SHP77 treated with DMSO at 0.1 percent for 48 hours (cell line): ENCODE measurements around the gene PAH.
"Not testable (repeated sequence)": the region's sequence is repeated elsewhere in the genome, so short reads cannot be mapped to it uniquely, and the experiment has no call there.

Experiments
- DNase-seq: peaks from one replicate; lab custom pipeline; 2025; lab: John Stamatoyannopoulos, UW

The PAH gene

DNA sequence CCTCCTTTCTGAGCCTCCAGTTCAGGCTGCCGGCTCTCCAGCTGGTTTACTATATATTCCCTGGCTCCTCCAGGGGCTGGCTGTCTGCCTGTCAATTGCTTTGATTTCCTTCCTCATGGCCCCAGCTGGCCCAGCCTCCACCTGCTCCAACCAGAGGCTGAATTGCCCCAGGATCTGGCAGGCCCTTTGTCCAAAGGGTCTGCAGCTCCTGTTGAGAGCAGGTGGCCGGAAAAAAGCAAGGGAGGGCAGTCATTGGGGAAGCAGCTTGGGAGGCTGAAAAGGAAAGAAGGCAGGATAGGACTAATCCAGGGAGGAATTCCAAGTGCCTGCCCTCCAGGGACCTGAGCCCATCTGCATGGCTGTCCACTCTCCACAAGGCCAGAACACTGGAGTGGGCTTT, 25.3 kb downstream of the PAH start:
- no peak for DNase-seq

DNA sequence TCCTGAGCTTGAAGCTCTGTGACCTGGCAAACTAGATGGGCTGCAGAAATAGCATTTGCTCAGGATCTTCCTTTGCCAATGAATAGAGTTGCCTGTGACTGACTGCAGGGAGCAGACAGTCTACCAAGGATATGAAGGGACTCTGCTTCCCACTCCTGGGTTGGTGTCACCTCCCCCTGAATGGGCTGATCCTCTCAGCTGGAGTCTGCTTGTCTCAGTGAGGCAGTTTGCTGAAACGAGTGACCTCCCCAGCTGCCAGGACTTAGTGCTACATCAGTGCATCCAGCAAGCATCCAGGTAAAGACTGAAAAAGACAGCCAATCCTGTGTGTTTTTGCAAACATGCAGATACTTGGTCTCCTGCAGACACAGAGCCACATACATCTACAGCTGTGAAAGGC, 28.5 kb downstream of the PAH start:
- no peak for DNase-seq

DNA sequence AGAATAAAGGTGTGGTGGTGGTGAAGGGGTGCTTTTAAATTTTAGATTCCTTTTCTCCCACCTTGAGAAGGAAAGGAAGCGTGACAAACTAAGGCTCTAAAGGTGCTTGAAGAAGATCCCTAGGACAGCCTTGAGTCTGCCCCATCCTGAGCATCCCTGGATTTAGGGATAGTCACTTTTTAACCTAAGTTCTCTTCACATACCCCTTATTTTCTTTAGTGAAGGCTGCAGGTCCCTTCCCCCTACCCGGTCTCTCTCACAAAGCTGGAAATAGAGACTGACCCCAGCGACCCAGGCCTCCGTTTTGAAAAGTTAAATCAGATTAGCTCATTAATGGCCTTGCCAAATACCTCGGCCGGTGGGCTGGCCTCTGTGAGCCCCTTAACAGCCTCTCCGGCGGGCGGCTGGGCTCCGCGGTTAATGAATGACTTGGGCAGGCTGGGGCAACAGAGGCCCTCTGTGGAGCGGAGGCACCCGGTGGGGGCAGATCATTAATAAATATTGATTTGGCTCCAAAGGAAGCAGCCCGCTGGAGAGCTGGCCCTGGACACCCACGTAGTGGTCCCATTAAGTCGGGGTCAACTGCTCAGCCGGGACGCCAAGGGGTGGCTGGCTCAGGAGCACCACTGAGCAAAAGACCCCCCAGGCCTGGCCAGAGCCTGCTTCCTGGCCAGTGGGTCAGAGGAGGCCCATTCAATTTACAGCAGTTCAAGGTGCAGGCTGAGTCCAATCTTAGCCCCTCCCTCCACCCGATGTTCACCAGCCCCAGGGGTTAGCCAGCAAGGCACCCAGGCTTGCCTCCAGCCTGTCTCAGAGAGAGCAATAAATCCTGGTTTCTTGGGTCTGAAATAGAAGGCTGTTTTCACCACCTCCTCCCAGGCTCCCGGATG, 31.8 kb downstream of the PAH start:
- no peak for DNase-seq

DNA sequence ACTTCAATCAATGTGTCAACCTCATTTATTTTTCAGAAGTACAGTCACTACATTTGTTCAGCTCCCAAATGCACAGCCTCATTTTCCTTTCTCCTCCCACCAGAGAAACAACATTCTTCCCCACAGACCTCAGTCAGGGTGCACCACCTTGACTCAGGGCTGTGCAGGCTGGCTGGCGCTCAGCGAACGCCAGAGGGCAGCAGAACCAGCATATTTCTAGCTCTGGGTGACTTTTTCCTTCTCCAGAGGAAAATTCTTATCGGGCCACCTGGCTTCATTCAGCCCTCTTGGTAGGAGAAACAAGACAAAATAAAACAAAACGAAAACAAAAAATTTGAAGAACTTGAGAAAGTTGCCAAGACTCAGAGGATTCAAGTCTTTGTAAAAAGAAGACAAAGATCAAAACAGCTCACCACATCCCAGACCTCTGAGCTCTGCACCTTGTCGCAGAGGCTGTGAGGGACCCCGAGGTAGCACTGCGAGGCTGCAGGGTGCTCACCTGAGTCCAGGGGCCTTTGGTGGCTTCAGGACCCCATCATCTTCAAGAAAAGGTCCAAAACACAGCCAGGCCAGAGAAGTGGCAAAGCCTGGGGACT, 33.7 kb downstream of the PAH start:
- DNase-seq = peak; percentile 32

DNA sequence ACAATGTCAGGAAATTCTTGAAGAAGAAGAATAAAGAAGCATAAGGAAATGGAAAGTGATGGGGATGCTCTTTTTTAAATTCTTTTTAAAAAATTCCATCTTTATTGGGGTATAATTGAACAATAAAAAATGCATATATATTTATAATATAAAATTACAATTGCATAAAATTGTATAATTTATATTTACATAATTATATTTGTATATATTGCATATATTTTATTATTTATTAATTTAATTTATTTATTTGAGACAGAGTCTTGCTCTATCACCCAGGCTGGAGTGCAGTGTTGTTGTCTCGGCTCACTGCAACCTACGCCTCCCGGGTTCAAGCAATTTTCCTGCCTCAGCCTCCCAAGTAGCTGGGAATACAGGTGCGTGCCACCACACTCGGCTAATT, 36.3 kb downstream of the PAH start:
- no peak for DNase-seq

DNA sequence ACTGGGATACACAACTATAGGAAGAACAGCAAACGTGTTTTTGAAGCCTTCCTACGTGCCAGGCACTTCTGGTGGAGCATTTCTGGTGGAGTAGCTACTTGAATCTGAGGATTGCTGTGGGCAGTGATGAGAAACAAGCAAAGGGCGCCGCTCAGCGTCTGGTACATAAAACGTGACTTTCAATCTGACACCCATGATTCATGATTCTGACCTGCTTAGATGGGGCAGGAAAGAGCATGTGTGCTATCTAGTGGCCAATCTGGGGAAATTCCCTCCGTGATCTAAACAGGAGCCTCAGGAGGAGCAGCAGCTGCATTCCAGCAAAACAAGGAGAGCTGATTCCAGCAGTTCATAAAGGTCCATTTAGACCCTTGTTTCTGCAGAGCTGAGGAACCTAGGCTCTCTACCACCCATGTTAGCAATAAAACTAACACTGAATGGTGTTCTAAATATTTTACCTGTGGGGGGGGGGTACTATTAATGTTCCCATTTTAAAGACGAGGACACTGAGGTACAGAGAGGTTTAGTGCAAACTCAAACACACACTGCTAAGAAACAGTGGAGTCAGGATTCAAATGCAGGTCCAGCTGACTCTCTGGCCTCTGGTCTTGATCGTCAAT, 37.8 kb downstream of the PAH start:
- peak; percentile 92 for DNase-seq

DNA sequence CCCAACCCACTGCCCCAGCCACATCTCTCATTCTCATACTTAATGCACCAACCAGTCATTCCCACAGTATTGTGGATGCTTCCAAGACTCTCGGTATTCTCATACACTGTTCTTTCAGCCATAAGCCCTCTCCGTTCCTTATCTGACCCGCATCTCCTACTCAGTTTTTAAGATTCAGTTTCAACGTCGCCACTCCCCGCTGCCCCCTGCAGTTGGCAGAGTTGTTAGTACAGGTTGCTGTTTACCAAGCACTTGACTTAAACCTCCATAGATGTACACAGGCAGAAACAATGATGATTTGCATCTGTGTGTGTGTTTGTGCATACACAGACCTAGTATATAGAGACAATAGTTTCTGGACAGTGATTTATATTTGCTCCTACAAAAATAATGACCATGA, 40.2 kb downstream of the PAH start:
- DNase-seq = no peak

DNA sequence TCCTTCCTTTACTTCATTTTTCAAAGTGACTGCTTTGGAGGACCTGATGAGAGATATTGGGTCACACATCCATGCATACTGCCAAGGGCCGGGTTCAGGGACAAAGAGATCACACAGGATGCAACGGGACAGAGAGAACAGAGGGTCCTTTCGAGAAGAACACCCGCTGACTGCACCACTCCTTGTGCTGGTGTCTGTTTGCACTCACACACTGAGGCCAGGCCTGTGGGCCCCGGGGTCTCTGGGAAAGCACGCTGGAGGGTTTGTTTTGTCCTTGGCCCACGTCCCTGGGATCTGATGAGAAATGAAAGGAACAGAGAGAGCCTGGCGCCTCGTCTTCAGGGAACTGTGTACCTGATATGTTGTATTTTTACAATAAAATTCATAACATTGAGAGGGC, 42.2 kb downstream of the PAH start:
- no peak for DNase-seq

DNA sequence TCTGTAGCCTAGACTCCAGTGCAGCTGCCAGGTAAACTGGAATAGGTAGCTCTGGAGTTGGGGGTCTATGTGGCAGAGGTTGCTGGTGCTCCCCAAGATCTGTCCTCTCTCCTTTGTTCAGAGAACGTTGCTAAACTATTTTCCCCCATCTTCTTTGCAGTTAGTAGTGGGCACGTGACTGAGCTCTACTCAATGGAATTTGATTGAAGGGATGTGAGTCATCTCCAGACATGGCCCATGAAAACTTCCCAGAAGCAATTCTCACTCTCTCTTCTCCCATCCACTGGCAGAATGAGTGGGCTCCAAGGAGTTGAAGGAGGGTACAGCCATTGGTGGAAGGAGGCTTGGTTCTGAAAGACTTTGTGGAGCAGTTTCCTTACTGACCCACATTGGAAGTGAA, 44.0 kb downstream of the PAH start:
- DNase-seq = no peak

DNA sequence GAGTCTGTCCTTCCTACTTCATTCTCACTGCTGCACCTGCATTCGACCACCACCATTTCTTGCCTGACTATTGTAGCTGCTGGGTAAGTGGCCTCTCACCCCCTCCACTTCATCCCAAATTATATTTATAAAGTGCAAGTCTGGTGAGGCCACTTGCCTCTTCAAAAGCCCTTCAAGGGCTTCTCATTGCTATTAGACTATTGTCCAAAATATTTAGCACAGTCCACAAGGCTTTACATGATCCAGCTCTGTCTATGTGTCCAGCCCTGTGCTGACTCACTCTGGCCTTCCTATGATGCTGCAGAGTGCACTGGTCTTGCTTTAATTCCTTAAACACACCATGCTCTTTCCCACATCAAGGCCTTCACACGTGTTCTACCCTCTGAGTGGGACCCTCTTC, 46.0 kb downstream of the PAH start:
- DNase-seq = no peak

DNA sequence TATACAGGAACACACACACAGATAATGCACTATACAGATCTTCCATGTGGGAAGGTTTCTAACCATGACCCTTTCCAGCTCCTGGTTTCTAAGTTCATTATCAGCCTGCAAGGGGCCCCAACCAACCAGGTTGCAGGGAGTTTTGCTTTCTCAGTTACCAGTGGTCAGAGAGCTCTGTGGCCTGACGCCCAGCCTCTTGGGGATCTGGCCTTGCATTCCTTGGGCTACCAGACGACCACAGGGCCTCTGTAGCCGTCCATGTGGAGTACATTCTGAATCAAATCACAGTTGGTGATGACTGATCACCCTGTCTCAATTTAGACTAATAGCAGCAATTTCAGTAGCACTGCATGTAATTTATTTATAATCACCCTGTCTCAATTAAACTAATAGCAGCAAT, 47.5 kb downstream of the PAH start:
- no peak for DNase-seq

DNA sequence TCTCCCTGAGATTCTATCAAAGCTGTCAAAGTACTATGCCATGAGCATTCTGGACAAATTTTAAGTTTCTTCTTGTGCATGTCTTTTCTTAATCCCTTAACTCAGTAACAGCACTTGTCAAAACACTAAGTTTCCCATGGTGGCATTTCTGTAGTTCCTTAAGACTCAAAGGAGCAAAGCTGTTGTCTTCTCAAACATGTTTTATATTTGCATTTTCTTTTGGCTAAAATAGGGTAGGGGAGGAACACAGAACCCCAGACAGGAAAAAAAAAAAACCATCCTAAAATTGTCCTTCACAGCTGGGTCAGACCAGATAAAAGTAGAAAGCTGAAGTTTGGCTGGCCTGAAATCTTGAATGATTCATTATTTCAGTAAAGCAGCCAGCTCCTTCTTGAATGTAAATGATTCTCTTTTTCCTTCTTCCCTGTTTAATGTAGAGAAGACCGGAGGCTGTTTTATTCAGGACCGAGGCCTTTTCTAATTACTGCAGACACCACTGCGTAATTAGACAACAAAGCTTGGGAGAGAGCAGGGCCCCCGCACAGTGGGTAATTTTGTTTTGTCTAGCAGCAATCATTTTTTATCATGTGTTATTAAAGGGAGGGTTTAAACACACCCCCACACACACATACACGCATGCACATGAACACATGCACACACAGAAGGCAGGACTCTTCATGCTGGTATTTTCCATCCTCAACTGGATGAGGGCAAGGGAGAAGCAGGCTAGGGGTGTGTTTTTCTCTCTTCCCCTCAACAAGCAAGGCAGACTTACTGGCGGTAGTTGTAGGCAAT, 51.0 kb downstream of the PAH start:
- no peak for DNase-seq

DNA sequence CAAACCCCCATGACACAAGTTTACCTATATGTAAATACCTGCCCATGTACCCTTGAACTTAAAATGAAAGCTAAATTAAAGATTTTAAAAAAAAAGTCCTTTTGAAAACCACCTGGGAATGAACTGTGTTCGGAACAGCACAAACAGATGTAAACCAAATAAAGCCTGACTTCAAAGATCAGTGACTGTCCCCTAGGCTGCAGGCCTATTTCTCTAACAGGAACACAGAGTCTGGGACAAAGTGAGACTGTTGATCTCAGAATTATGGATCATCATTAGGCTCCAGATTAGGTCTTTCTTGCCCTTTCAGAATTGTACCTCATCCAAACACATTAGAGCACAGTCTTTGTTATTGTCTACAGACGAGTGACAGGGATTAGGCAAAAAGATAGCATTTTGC, 54.6 kb downstream of the PAH start:
- no peak for DNase-seq

DNA sequence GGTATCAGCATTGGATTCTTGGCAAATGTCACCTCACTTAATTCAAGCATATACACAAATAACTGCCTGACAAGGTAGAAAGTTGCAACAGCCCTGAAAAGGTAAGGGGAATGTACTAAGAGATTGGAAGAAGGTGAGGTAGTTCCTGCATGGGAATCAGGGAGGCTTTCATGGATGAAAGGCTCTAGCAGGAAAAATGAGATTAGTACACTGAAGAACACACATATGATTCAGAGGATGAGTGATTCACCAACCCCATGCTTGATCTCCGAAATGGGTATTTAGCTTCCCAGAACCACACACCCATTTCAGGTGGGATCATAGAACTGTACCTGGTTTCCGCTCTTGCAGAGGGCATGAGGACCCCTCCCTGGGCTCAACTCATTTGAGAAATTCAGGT, 65.8 kb downstream of the PAH start:
- DNase-seq = no peak

DNA sequence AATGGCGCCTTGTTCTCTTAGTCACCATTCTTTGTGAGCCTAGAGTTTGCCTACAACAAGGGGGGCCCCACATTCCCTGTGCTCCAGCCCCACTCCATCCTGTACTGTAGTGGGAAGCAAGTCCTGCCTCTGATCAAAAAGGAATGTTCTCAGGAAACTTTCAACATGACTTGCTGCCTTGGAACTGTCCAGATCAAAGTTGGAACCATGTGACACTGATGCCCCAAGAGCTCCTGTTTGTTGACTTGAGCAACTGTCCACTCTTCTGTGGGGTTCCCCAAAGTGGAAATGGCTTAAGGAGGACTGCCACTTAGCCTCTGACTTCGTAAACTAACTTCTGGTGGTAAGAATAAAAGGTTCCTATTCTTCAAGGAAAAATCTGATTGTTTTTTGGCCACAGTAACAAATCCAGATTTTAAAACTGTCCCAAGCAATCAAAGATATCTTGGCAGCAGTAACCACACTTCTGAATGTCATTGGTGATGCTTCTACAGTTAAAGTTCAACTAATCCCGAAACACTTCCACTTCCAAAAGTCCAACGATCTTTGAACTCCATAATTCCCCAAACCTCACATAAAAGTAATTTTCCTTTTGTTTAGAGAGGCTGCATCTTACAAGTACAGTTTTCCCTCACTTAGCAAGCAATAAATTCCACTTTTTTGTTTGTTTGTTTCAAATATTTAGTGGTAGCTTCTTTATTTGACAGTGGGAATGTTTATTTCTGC, 67.2 kb downstream of the PAH start:
- DNase-seq = no peak

DNA sequence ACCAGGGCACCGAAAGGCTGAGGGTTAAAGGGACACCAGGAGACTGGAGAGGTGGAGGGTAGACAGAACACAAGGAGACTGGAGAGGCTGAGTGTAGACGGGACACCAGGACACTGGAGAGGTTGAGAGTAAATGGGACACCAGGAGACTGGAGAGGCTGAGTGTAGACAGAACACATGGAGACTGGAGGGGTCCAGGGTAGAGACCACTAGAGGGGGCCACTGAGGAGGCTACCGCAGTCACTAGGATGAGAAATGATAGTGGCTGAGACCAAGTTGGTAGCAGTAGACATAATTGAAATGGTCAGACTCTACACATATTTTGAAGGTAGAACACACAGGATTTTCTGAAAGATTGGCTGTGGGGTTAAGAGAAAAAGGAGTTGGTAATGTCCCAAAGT, 68.2 kb downstream of the PAH start:
- no peak for DNase-seq

DNA sequence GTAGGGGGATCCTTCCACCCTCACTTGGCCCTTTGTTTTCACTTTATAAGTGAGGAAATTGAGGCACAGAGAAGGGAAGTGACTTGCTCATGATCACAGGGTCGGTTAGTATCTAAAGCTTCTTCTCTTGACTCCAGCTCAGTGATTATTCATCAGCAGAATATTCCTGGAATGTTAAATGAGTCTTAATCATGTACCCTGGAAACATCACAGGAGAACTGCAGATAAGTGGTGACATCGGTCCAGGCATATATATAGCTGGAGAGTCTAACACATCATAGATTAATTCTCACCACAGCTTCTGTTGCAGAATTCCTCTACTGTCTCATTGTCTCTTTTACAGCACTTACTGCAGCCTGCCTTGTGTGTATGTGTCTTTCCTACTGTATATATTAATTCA, 69.9 kb downstream of the PAH start:
- no peak for DNase-seq

DNA sequence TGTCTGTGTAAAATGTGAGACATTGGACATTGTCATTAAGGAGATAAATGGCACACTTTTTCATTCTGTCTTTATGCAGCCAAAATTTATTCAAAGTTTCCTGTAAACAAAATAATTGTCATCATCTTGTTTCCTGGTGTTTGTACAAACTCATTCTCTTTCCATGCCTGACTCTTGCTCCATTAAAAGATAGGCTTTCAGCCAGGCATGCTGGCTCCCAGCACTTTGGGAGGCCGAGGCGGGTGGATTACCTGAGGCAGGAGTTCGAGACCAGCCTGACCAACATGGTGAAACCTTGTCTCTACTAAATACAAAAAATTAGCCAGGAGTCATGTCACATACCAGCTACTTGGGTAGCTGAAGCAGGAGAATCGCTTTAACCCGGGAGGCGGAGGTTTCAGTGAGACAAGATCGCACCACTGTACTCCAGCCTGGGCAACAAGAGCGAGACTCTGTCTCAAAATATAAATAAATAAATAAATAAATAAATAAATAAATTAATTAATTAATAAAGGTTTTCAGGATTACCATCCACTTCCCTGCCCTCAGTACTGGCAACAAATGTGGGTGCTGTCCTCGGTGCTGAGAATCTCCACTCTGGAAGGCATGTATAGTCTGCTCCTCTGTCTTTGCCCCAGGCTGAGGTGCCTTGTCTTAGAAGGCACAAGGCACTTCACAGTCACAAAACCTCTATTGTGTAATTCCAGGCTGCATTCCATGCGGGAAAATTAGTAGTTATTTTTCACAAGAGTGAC, 83.2 kb downstream of the PAH start:
- DNase-seq = no peak

DNA sequence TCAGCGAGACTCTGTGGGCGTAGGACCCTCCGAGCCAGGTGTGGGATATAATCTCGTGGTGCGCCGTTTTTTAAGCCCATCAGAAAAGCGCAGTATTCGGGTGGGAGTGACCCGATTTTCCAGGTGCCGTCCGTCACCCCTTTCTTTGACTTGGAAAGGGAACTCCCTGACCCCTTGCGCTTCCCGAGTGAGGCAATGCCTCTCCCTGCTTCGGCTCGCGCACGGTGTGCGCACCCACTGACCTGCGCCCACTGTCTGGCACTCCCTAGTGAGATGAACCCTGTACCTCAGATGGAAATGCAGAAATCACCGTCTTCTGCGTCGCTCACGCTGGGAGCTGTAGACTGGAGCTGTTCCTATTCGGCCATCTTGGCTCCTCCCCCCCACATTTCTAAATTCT, 84.2 kb downstream of the PAH start:
- not testable (repeated sequence) for DNase-seq

DNA sequence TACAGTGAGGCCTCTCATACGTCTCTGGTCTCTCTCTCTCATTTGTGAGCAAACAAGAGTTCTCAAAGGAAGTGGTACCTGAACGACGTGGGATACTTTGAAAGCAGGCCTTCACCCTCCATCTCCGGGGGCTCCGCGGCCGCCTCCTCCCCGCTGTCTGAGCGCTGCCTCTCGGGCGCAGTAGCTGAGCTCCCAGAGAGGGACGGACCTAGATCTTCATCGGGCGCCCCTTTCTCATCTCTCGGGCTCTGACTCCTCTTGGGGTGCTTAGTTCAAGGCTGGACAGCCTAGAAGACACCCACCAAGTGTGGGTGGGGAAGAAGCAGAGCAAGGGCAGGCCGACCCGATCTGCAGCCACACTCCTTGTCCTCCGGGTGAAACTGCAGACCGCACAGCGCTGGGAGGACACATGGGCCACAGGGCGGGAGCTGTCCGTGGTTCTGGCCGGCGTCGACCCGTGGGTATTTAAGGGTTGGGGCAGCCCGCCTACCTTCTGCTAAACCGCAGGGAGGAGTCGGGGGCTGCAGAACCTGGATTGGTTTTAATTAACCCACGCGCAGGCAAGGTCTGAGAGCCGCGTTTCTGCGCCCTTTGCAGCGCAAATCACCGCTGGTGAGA, 92.7 kb downstream of the PAH start:
- DNase-seq = no peak

DNA sequence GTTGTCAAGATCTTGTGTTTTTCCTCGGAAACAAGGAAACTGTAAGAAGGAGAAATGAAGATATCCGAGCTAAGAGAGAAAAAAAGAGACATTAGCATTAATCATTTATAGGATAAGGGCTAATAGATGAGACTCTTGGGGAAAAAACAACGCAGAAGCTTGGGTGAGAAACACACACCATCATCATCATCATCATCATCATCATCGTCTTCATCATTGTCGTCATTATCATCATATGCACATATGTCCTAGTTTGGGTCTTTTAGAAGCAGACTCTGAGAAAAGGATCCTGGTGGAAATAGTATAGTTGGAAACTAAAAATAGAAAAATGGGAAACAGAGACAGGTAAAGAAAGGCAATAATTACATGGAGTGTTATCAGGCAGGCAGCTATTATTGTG, 95.9 kb downstream of the PAH start:
- DNase-seq = no peak
